HepG2 (cell line): ENCODE results near the gene AKT3. TPM values are rescaled to one million over a fixed set of nuclear protein-coding genes. Genes with fewer than 3 reads are reported as not detected.

Experiments
- ATAC-seq: fragments of 200-7000 bp; cut with Tn5 transposase; 3 replicates; pipeline ENCODE4 v1.9.1; 2020; ENCODE audit warnings: mild to moderate bottlenecking, moderate library complexity
- BruUV-seq: library from RNA; stranded (reverse); fragments of 400-500 nt; replicated peaks from 2 replicates; lab custom pipeline; 2021; lab: Mats Ljungman, UMichigan
- CTCF ChIA-PET: fragments of 300-600 bp; formaldehyde crosslinking; extraction: SDS; loops from one replicate; lab custom pipeline; 2021; ENCODE audit warnings: low total read pairs, inconsistent platforms, low intra/inter-chr PET ratio; lab: Yijun Ruan, JAX
- POLR2A ChIA-PET: fragments of 350-600 bp; sonication (Branson Sonifier 250); formaldehyde crosslinking; loops from one replicate; lab custom pipeline; 2020; ENCODE audit warnings: antibody characterized with exemption, inconsistent platforms; lab: Yijun Ruan, JAX
- DNase-seq: peaks from one replicate; pipeline ENCODE4 v3.0.0-alpha.2; 2015; ENCODE audit warnings: low spot score
- FAIRE-seq: peaks from 3 replicates; lab custom pipeline; 2011; peaks lifted over from hg19 to GRCh38; lab: Jason Lieb, UNC
- H2AFZ ChIP-seq: one replicate; pipeline ENCODE4 v1.6.1; 2011; ENCODE audit warnings: low read length, inconsistent platforms
- H3K27ac ChIP-seq: fragments of 300-600 bp; 3 replicates; pipeline ENCODE4 v1.8.0; 2011; ENCODE audit warnings: mixed run types, mild to moderate bottlenecking, mixed read lengths, low read length, inconsistent platforms; ENCODE audit not compliant: insufficient read depth; ENCODE audit errors: extremely low read length
- H3K27me3 ChIP-seq, 2 experiments: fragments of 200-600 bp in 1 of 2; 2 replicates in 1 of 2; 3 replicates in 1 of 2; pipeline versions ENCODE4 v1.6.0 to v1.8.0; 2011; ENCODE audit warnings: low read length in 2 of 2, mild to moderate bottlenecking in 2 of 2, moderate library complexity in 2 of 2, inconsistent platforms in 1 of 2; ENCODE audit not compliant: insufficient read depth in 2 of 2, control insufficient read depth in 1 of 2
- H3K36me3 ChIP-seq, 2 experiments: fragments of 200-600 bp in 1 of 2; replicated peaks in 1 of 2; 2 replicates in 1 of 2; 3 replicates in 1 of 2; pipeline versions ENCODE4 v1.5.1 to v1.8.0; 2011; ENCODE audit warnings: low read length in 2 of 2, inconsistent platforms in 1 of 2; ENCODE audit not compliant: insufficient read depth in 2 of 2, control insufficient read depth in 1 of 2
- H3K4me1 ChIP-seq: 2 replicates; pipeline ENCODE4 v1.5.1; 2012; ENCODE audit warnings: low read length, inconsistent platforms; ENCODE audit not compliant: insufficient read depth
- H3K4me2 ChIP-seq: 2 replicates; pipeline ENCODE4 v1.6.0; 2011; ENCODE audit warnings: low read depth, low read length, inconsistent platforms
- H3K4me3 ChIP-seq, 3 experiments: fragments of 200-600 bp in 1 of 3; sonication (generic), shearing (Covaris generic) in 1 of 3; replicated peaks in 1 of 3; 2 replicates each; pipeline ENCODE4 v1.5.1; 2011 to 2016; ENCODE audit warnings: low read length in 3 of 3, inconsistent platforms in 2 of 3, low read depth in 2 of 3, mild to moderate bottlenecking in 2 of 3, control low read depth in 1 of 3, mixed read lengths in 1 of 3; ENCODE audit not compliant: insufficient read depth in 1 of 3
- H3K79me2 ChIP-seq: one replicate; pipeline ENCODE4 v1.6.1; 2011; ENCODE audit warnings: low read length, inconsistent platforms; ENCODE audit not compliant: insufficient read depth
- H3K9ac ChIP-seq: 2 replicates; pipeline ENCODE4 v1.6.0; 2011; ENCODE audit warnings: mild to moderate bottlenecking, low read depth, low read length, inconsistent platforms; ENCODE audit not compliant: insufficient read depth
- H3K9me3 ChIP-seq: 2 replicates; pipeline ENCODE4 v1.5.1; 2012; ENCODE audit warnings: mild to moderate bottlenecking, low read length
- H4K20me1 ChIP-seq: 2 replicates; pipeline ENCODE4 v1.6.0; 2011; ENCODE audit warnings: inconsistent platforms, mild to moderate bottlenecking, low read length, moderate library complexity; ENCODE audit not compliant: insufficient read depth
- KLF13 ChIP-seq: sonication (generic); formaldehyde crosslinking; IDR thresholded peaks from 2 replicates; pipeline ENCODE4 v1.4.0; 2020; ENCODE audit warnings: mild to moderate bottlenecking, missing genetic modification reagents
- MATR3 ChIP-seq: sonication (generic); formaldehyde crosslinking; IDR thresholded peaks from 2 replicates; pipeline ENCODE4 v1.4.0; 2020; ENCODE audit warnings: missing genetic modification reagents
- NR2F2 ChIP-seq: IDR thresholded peaks from 2 replicates; pipeline ENCODE4 v1.6.1; 2012; ENCODE audit warnings: low read depth, inconsistent platforms, borderline replicate concordance
- PHF5A ChIP-seq: IDR thresholded peaks from one replicate; pipeline ENCODE4 v1.6.1; 2018; ENCODE audit warnings: low read depth, missing genetic modification reagents; ENCODE audit not compliant: unreplicated experiment
- PRPF4 ChIP-seq: fragments of 200-400 bp; formaldehyde crosslinking; IDR thresholded peaks from 2 replicates; pipeline ENCODE4 v1.6.1; 2016; ENCODE audit warnings: low read length, low read depth; ENCODE audit not compliant: poor library complexity, severe bottlenecking
- RAD21 ChIP-seq: fragments of 450-650 bp; formaldehyde crosslinking; IDR thresholded peaks from 2 replicates; pipeline ENCODE4 v1.5.0; 2020; ENCODE audit warnings: mild to moderate bottlenecking
- RBM22 ChIP-seq: fragments of 200-400 bp; formaldehyde crosslinking; optimal IDR thresholded peaks from 2 replicates; pipeline ENCODE3; 2017; ENCODE audit warnings: mild to moderate bottlenecking, low read length, moderate library complexity
- ZFX ChIP-seq: sonication (generic); formaldehyde crosslinking; IDR thresholded peaks from 2 replicates; pipeline ENCODE4 v1.4.0; 2020; ENCODE audit warnings: mild to moderate bottlenecking, low read depth, missing genetic modification reagents, moderate library complexity
- ZNF567 ChIP-seq: sonication (generic); formaldehyde crosslinking; IDR thresholded peaks from 2 replicates; pipeline ENCODE4 v1.8.1; 2023; ENCODE audit warnings: mild to moderate bottlenecking, missing genetic modification reagents, borderline replicate concordance
- ZNF646 ChIP-seq: sonication (generic); formaldehyde crosslinking; IDR thresholded peaks from 2 replicates; pipeline ENCODE4 v1.9.0; 2021; ENCODE audit warnings: mild to moderate bottlenecking, missing genetic modification reagents
- ZNF746 ChIP-seq: sonication (generic); formaldehyde crosslinking; IDR thresholded peaks from 2 replicates; pipeline ENCODE4 v1.8.0; 2022; ENCODE audit warnings: mild to moderate bottlenecking, missing genetic modification reagents
- WGBS: methylation state at CpG from one replicate; pipeline ENCODE4 v1.1.6; 2017; ENCODE audit warnings: low lambda C conversion rate; 5-methylcytosine and 5-hydroxymethylcytosine counted together
- in situ Hi-C: cut with HindIII; loops from 2 replicates; pipeline ENCODE4 v1.10.0; 2017; ENCODE audit warnings: low pct_unique_long_range_greater_than_20kb; ENCODE audit not compliant: extremely low pct_ligation_motif_present
- intact Hi-C: fragments of 100-400 bp; cut with micrococcal nuclease; formaldehyde crosslinking; loops from one replicate; pipeline ENCODE4 v1.10.0; 2022; ENCODE audit not compliant: unreplicated experiment
- polyA plus RNA-seq, 8 experiments: library from polyadenylated mRNA; depleted of rRNA in 3 of 8; stranded (reverse) in 7 of 8; unstranded in 1 of 8; fragments of >200 nt; fragmentation: Illumina TruSeq in 4 of 8; extraction: Trizol in 4 of 8; gene quantifications; 2 replicates each; pipeline versions ENCODE4 v1.2.1 to v1.2.3, GENCODE V29; 2011 to 2016; ENCODE audit warnings: low read depth in 4 of 8, missing spikeins in 1 of 8, mixed read lengths in 1 of 8; ENCODE audit not compliant: insufficient read depth in 1 of 8
- total RNA-seq, 5 experiments: library from RNA; depleted of rRNA; stranded (reverse); fragments of >200 nt; fragmentation: Illumina TruSeq; extraction: Trizol; gene quantifications; 2 replicates each; pipeline ENCODE4 v1.2.3, GENCODE V29; 2016; ENCODE audit warnings: low read depth in 1 of 5
- TF ChIP-seq, protein P1 (sequence below): IDR thresholded peaks from 2 replicates; pipeline ENCODE4 v1.6.1; 2012; ENCODE audit warnings: low read depth, low read length, improper control_type of control experiment

Gene AKT3
- total and polyA plus RNA-seq, 2 of the 13 experiments (the other 11 are each of a cell fraction or from before 2014, with no cell fraction given), result 0.07 TPM

GRCh38 chr1:243585982-243586381 is 264.1 kb downstream of the AKT3 start:
- BruUV-seq, result no TSS peak
- Histone ChIP-seq H3K79me2 (no peaks in the 10 kb centered on the region), H3K4me2 (no peak overlapping the region), H3K4me3 (no peak overlapping the region), H3K9me3 (peaks cover 17% of the 10 kb centered on the region), H3K36me3 (no peaks in the 10 kb centered on the region), H3K9ac (no peak overlapping the region), H4K20me1 (no peaks in the 10 kb centered on the region), H2AFZ (no peak overlapping the region), H3K27me3 (no peaks in the 10 kb centered on the region), H3K27ac (no peak overlapping the region), H3K4me1 (no peaks in the 10 kb centered on the region)
- POLR2A ChIA-PET, result no interaction called here
- DNase-seq (no peak), FAIRE-seq (no peak), ATAC-seq (no peak)
- in situ Hi-C loops (no loop called here), intact Hi-C loops (no loop called here)
- CTCF ChIA-PET, result no interaction called here
- 3% methylated on average over 1 of the region's 1 CpG for WGBS
- no peak for TF ChIP-seq RAD21 (CRISPR knock-in tag)
- TF ChIP-seq MATR3 (CRISPR knock-in tag), result no peak
- TF ChIP-seq KLF13 (CRISPR knock-in tag), result no peak
- TF ChIP-seq ZNF746, result no peak
- TF ChIP-seq, protein P1, sequence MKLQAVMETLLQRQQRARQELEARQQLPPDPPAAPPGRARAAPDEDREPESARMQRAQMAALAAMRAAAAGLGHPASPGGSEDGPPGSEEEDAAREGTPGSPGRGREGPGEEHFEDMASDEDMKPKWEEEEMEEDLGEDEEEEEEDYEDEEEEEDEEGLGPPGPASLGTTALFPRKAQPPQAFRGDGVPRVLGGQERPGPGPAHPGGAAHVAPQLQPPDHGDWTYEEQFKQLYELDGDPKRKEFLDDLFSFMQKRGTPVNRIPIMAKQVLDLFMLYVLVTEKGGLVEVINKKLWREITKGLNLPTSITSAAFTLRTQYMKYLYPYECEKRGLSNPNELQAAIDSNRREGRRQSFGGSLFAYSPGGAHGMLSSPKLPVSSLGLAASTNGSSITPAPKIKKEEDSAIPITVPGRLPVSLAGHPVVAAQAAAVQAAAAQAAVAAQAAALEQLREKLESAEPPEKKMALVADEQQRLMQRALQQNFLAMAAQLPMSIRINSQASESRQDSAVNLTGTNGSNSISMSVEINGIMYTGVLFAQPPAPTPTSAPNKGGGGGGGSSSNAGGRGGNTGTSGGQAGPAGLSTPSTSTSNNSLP, result no peak
- no peak for TF ChIP-seq ZNF646 (CRISPR knock-in tag)
- no peak for TF ChIP-seq PHF5A (CRISPR knock-in tag)
- no peak for TF ChIP-seq ZNF567
- no peak for TF ChIP-seq PRPF4
- no peak for TF ChIP-seq ZFX (CRISPR knock-in tag)
- TF ChIP-seq NR2F2, result no peak
- no peak for TF ChIP-seq RBM22
